SKM-1 (cell line): ENCODE data around the gene POU2AF3.
"Not testable (repeated sequence)": the region's sequence is repeated elsewhere in the genome, so short reads cannot be mapped to it uniquely, and the experiment has no call there.

Source experiments
- DNase-seq: peaks from one replicate; lab custom pipeline; 2025; ENCODE audit not compliant: unreplicated experiment; lab: John Stamatoyannopoulos, UW

The POU2AF3 gene

DNA sequence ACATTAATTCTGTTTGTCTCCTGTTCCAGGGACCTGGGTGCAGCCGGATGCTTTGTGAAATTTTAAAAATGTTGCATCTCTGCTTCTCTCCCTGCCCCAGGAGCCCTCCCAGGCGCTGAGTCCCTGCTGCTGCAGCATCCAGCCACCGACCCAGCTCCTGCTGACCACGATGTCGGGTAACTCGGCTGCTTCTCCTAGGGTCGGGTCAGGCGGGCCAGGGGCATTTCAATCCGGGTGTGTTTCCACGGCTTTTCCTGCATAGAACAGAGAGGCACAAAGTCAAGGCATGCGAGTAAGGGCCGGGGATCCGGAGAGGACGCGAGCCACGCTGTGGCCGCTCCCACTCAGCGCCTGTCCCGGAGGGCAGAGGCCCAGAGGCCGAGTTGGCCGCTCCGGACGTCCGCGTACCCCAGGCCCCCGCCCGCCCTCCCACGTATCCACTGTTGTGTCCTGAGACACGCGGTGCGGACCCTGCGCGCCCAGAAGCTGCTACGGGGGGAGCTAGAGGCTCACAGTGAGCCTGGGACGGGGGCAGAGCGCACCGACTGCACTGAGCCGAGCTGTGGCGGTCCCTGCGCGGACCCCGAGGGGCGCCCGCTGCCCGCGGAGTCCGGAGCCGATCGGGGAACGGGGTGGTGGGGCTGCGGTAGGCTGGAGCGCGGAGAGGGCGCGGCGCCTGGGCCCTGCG is at the start of gene POU2AF3:
POU2AF3 (plus strand) TSS at position 134 of the 688 bp plus-strand sequence; CDS start at position 170, 36 bp downstream.
- no peak for DNase-seq

- DNase-seq = no peak
Measured at GRCh38 chr11:111250936-111251335, 47.4 kb upstream of the POU2AF3 start.

DNA sequence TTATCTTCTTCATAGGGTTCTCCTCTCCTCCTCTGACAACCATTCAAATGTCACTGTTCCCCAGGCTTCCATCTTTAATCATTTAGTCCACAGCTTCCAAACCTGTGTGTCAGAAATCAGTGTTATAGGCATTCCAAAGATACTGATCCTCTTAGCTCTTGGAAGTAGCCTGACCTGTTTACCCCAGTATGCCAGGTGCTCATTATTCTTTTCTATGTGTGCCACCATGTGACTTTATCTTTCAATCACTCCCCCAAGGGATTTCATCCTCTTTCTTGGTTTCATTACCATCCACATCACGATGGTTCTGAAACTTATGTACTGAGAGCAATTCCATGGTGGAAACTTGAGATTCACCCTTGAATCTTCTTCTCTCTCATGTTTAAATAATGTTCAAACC is 45.2 kb upstream of the POU2AF3 start:
- no peak for DNase-seq

DNA sequence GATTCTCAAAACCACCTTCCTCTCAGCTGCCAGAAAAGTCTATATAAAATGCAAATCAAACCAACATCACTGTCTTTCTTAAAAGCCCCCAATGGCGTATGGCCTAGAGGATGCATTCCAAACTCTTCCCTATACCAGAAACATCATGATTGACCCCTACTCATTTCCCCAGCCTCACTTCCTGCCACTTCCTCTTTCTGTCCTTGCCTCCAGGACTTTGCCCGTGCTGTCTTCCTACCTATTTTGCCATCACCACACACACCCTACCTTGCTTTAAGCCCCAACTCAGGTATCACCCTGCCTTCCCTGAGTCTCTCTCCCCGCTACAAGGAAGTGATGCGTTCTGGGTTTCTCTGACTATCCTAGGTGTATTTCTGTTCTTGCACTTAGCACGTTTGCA is 44.7 kb upstream of the POU2AF3 start:
- no peak for DNase-seq

DNA sequence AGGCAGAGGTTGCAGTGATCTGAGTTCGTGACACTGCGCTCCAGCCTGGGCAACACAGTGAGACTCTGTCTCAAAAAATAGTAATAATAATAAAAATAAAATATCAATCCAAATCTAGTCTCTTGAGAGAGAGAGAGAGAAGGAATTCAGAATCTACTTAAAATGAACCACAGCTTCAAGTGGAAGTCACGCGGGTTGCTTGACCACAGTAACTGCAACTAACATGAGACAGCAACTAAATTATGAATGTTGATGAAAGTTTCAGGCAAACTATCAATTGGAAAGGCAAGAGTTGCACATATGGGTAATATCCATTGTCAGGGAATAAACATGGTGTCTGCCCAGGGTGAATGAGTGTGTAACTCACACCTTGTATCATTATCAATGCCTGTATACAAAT is 40.3 kb upstream of the POU2AF3 start:
- no peak for DNase-seq

DNA sequence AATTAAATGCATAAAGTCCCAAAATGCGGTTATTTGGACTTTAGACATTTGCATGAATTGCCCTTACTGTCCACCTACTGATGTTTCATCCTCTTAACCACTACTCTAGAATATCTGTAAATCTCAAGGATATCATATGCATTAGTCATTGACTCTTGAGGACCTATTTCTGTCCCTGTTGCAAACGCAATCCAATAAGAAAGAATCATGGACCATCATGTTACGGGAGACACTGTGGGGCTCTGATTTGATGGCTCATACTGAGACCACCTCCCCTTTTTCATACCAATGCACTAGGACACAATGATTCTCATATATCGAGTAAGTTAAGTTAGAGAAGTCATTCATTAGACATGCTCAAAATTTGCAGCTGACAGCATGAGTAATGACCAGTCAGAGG is 38.5 kb upstream of the POU2AF3 start:
- no peak for DNase-seq

- DNase-seq = no peak
Measured at GRCh38 chr11:111260811-111261210, 37.5 kb upstream of the POU2AF3 start.

- no peak for DNase-seq
Measured at GRCh38 chr11:111264646-111265045, 33.7 kb upstream of the POU2AF3 start.

GRCh38 chr11:111265421-111265820 is 32.9 kb upstream of the POU2AF3 start:
- DNase-seq = no peak

DNA sequence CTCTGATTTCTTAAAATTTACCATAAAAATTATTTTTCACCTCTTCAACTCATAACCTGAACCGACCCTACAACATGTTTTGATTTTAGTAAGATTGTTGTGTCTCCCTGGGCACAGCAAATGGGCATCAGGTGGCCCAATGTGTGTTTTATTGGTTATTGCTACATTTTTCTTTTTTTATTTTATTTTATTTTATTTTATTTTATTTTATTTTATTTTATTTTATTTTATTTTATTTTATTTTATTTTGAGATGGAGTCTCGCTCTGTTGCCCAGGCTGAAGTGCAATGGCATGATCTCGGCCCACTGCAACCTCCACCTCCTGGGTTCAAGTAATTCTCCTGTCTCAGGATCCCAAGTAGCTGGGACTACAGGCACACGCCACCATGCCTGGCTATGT is 30.0 kb upstream of the POU2AF3 start:
- DNase-seq = not testable (repeated sequence)

GRCh38 chr11:111269146-111269868 is 29.0 kb upstream of the POU2AF3 start:
- no peak for DNase-seq

DNA sequence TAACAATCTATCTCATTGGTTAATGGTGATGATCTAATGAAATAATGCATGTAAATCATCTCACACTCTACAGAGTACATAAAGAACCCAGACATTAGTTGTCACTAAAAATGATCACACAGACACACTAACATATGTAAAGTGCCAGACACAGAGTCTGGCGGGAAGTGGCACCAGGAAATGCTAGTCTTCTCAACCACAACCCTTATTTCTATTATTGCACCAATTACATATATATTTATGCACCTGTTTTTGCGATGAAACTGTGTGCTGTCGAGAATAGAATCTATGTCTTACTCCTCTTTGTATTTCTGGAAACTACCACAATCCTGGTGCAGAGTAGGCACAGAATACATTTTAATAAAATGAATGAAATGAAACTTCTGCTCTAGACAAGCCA is 25.9 kb upstream of the POU2AF3 start:
- no peak for DNase-seq

DNA sequence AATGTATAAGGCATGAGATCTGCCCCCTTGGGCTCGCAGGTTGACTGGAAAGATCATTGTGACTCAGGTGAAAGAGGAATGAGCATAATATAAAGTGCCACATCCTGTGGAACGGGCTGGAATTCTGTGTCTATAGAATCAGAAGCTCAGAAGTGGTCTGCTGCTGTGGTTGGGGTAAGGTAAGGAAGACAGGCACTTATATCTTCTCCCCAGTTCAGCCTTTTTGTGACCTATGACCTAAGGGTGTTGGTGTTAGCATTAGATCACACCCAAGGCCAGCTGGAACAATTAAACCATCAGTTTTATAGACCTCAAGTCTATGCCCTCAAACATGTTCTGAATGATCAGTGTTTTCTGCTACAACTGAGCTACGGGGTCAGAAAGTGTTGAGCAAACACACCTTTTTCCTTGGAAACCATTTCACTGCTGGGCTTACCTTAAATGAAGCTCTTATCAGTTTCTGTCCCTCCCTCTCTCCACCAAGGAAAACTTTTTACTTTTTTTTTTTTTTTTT is 15.7 kb upstream of the POU2AF3 start:
- no peak for DNase-seq

GRCh38 chr11:111283945-111284481 is 14.3 kb upstream of the POU2AF3 start:
- DNase-seq = no peak

- DNase-seq = no peak
Measured at GRCh38 chr11:111285189-111286091, 12.9 kb upstream of the POU2AF3 start.

DNA sequence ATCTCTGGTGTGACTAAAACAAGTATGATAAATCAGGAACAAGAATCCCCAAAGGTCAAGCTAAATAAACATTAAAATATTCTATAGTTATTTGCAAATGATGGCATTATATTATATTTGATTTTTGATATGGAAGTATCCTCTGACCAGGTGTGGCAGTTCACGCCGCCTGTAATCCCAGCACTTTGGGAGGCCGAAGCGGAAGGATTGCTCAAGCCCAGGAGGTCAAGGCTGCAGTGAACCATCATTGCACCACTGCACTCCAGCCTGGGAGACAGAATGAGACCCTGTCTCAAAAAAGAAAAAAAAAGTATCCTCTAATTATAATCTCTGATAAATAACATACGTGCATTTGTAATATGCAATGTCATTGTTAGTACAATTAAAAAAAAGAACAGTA is 6.6 kb upstream of the POU2AF3 start:
- no peak for DNase-seq

DNA sequence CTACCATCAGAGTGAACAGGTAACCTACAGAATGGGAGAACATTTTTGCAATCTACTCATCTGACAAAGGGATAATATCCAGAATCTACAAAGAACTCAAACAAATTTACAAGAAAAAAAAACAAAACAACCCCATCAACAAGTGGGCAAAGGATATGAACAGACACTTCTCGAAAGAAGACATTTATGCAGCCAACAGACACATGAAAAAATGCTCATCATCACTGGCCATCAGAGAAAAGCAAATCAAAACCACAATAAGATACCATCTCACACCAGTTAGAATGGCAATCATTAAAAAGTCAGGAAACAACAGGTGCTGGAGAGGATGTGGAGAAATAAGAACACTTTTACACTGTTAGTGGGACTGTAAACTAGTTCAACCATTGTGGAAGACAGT is 5.9 kb upstream of the POU2AF3 start:
- not testable (repeated sequence) for DNase-seq

GRCh38 chr11:111296196-111296595 is 2.1 kb upstream of the POU2AF3 start:
- no peak for DNase-seq

DNA sequence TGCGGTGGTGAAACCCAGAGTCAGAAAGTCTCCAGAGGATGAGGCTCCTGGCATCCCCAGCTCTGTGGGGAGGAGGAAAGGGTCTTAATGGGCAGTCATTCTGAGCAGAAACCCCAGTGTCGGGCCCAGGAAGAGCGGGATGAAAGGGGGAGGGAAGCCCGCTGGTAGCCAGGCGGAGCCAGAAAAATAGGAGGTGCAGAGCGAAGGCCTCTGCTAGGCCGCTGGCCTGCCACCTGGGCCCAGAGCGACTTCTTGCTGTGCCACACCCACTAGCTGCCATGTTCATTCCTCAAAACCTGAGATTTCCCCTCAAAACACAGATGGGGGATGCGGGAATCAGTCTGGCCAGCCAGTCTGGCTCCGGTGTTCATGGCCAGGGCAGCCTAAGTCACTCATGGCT is 650 bp upstream of the POU2AF3 start:
- DNase-seq = no peak

- DNase-seq = no peak
Measured at GRCh38 chr11:111299101-111300026, 1.0 kb downstream of the POU2AF3 start.
